ENCODE measurements around the gene TRIM62.

The TRIM62 gene

GRCh38 chr1:33175865-33176264, 6.0 kb downstream of the TRIM62 start:
- no peak for DNase-seq (ENCODE audit: low spot score)
- no peak overlapping the region for H3K27ac ChIP-seq
- no peak for TF ChIP-seq CTCF (IDR thresholded peaks at IDR 0.05)
- H3K4me3 ChIP-seq: no peak overlapping the region

GRCh38 chr1:33173091-33173490, 8.8 kb downstream of the TRIM62 start:
- TF ChIP-seq CTCF (IDR thresholded peaks at IDR 0.05): no peak
- DNase-seq (ENCODE audit: low spot score): no peak
- H3K27ac ChIP-seq: no peak overlapping the region
- no peak overlapping the region for H3K4me3 ChIP-seq

DNA sequence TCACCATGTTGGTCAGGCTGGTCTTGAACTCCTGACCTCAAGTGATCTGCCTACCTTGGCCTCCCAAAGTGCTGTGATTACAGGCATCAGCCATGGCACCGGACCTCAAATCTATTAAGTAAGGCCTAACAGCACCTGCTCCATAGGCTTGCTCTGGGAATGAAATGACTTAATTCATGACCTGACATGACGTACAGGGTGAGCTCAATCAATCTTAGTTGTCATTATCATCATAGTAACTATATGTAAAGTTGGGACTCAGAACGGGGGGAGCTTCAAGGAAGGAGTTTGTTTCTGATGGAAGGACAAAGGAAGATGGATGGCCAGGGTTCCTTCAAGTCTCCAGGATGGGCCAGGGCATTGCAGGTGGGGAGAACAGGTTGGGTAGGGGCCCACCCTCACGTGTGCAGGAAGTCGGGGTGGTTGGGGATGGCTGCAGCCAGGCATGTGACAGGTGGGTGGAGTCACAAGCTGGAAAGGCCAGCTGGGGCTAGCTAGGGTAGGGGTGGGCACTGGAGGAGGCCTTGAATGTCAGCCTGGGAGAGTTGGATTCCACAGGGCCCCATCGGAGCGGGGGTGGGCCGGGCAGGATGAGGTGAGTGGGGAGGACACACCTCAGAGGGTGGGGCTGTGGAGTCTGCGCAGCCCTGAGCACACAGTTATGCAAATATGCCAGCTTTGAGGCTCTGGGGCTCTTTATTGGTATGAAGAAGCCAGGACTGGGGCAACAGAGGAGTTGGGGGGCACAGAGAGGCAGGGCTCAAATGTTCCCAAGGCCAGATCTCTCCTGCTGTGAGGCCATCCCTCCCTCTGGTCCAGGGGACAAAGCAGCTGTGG, 9.6 kb downstream of the TRIM62 start:
- DNase-seq (ENCODE audit: low spot score): no peak
- Histone ChIP-seq H3K27ac (no peak overlapping the region), H3K4me3 (no peak overlapping the region)
- TF ChIP-seq CTCF (IDR thresholded peaks at IDR 0.05): no peak

- Histone ChIP-seq H3K4me3 (no peak overlapping the region), H3K27ac (no peak overlapping the region)
- no peak for TF ChIP-seq CTCF (IDR thresholded peaks at IDR 0.05)
- DNase-seq (ENCODE audit: low spot score): no peak
Measured at GRCh38 chr1:33170351-33171274, 11.2 kb downstream of the TRIM62 start.

DNA sequence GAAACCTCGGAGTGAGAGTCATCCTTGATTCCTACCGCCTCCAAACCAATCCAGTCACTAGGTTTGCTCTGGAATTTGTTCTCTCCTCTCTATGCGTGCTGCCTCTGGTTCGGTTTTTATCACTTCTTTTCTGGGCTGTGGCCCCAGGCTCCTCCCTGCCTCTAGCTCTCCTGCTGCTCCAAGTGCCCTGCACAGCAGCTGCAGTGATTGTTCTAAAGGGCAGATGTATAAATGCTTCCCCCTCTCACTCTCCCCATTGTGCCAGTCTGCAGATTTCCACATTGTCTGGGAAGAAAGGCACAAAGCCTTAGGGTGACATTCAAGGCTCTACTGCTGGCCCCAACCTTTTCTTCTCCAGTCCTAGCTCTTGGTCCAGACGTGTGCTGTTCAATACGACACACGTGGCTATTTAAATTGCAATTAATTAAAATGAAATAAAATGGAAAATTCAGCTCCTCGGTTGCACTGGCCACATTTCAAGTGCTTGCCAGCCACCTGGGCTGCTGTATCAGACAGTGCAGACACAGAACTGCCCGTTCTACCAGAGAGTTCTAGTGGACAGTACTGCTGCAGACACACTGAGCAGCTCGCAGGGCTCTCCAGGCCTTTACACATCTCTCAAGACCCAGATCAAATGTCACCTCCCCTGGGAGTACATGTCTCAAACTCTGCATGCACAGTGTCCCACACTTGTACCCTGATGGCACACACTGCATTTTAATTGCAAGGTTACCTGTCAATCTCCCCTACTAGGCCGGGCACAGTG, 12.4 kb downstream of the TRIM62 start:
- H3K27ac ChIP-seq: no peak overlapping the region
- TF ChIP-seq CTCF (IDR thresholded peaks at IDR 0.05): no peak
- no peak overlapping the region for H3K4me3 ChIP-seq
- DNase-seq (ENCODE audit: low spot score): no peak

GRCh38 chr1:33168556-33169289, 13.1 kb downstream of the TRIM62 start:
- no peak for TF ChIP-seq CTCF (IDR thresholded peaks at IDR 0.05)
- DNase-seq (ENCODE audit: low spot score): no peak
- H3K27ac ChIP-seq: no peak overlapping the region
- H3K4me3 ChIP-seq: no peak overlapping the region

Data from coronary artery (tissue), 2 donors.